T-helper 1 cell treated with Interleukin-12 subunit alpha and Interleukin-12 subunit beta and Interleukin-4 antibody, amounts not matched to agents 30 ng/mL and 1 ng/mL, for 36 hours (primary cell): Measurements from ENCODE around the gene PSPC1. TPM values are rescaled to one million over a fixed set of nuclear protein-coding genes. Genes with fewer than 3 reads are reported as not detected.
"Not testable (repeated sequence)": the region's sequence is repeated elsewhere in the genome, so short reads cannot be mapped to it uniquely, and the experiment has no call there.

ENCODE experiments used
- intact Hi-C: fragments of 100-400 bp; cut with micrococcal nuclease; formaldehyde crosslinking; loops from one replicate; pipeline ENCODE4 v1.15.1; 2024
- total RNA-seq: library from RNA; stranded (reverse); gene quantifications from 2 replicates; pipeline ENCODE4 v1.2.3, GENCODE V29; 2022

The PSPC1 gene
- total RNA-seq, 1 donor from 2014 or later = 70.0 TPM

GRCh38 chr13:19766591-19766990, 16.2 kb downstream of the PSPC1 start:
- intact Hi-C loops = no loop called here

GRCh38 chr13:19764237-19764636, 18.5 kb downstream of the PSPC1 start:
- intact Hi-C loops = loop anchor here (5.0 kb wide), 1 partner anchor 198 kb away; no protein-coding TSS in a partner anchor

- intact Hi-C loops = loop anchor here (5.0 kb wide), 1 partner anchor 199 kb away; no protein-coding TSS in a partner anchor
Observed at GRCh38 chr13:19763618-19764017, 19.1 kb downstream of the PSPC1 start.

- intact Hi-C loops = loop anchor here (5.0 kb wide), 1 partner anchor 203 kb away; no protein-coding TSS in a partner anchor
Observed at GRCh38 chr13:19759669-19760068, 23.1 kb downstream of the PSPC1 start.

GRCh38 chr13:19742643-19743042, 40.1 kb downstream of the PSPC1 start:
- intact Hi-C loops = no loop called here

GRCh38 chr13:19737844-19738557, 44.7 kb downstream of the PSPC1 start:
- intact Hi-C loops = no loop called here

GRCh38 chr13:19726611-19727010, 56.1 kb downstream of the PSPC1 start:
- intact Hi-C loops = no loop called here

GRCh38 chr13:19725320-19725719, 57.4 kb downstream of the PSPC1 start:
- intact Hi-C loops = no loop called here

- intact Hi-C loops = no loop called here
Observed at GRCh38 chr13:19720039-19720438, 62.7 kb downstream of the PSPC1 start.

- intact Hi-C loops = no loop called here
Observed at GRCh38 chr13:19713186-19713965, 69.4 kb downstream of the PSPC1 start.

GRCh38 chr13:19709782-19710181, 73.0 kb downstream of the PSPC1 start:
- intact Hi-C loops = not testable (repeated sequence)

GRCh38 chr13:19709039-19709438, 73.7 kb downstream of the PSPC1 start:
- intact Hi-C loops = not testable (repeated sequence)

- intact Hi-C loops = not testable (repeated sequence)
Observed at GRCh38 chr13:19704256-19704655, 78.5 kb downstream of the PSPC1 start.

- intact Hi-C loops = not testable (repeated sequence)
Observed at GRCh38 chr13:19701619-19702018, 81.1 kb downstream of the PSPC1 start.

GRCh38 chr13:19700963-19701362, 81.8 kb downstream of the PSPC1 start:
- intact Hi-C loops = not testable (repeated sequence)

GRCh38 chr13:19695829-19696228, 86.9 kb downstream of the PSPC1 start:
- intact Hi-C loops = loop anchor here (5.0 kb wide), 1 partner anchor 166 kb away; the partner anchor contains the start of gene ZMYM5

- intact Hi-C loops = loop anchor here (5.0 kb wide), 1 partner anchor 167 kb away; the partner anchor contains the start of gene ZMYM5
Observed at GRCh38 chr13:19695428-19695827, 87.3 kb downstream of the PSPC1 start.

GRCh38 chr13:19691447-19691846, 91.3 kb downstream of the PSPC1 start:
- intact Hi-C loops = not testable (repeated sequence)

GRCh38 chr13:19685437-19685836, 97.3 kb downstream of the PSPC1 start:
- intact Hi-C loops = loop anchor here (10.0 kb wide), 1 partner anchor 479 kb away; the partner anchor contains the start of gene GJA3

- intact Hi-C loops = loop anchor here (10.0 kb wide), 1 partner anchor 480 kb away; the partner anchor contains the start of gene GJA3
Observed at GRCh38 chr13:19685034-19685433, 97.7 kb downstream of the PSPC1 start.

GRCh38 chr13:19681517-19681916, 101.2 kb downstream of the PSPC1 start:
- intact Hi-C loops = loop anchor here (5.0 to 10.0 kb wide), 2 partner anchors 101 to 483 kb away; partner anchors contain the start of genes GJA3 and PSPC1

- intact Hi-C loops = loop anchor here (5.0 to 10.0 kb wide), 2 partner anchors 102 to 484 kb away; partner anchors contain the start of genes GJA3 and PSPC1
Observed at GRCh38 chr13:19680751-19681150, 102.0 kb downstream of the PSPC1 start.
